ENCODE measurements around the gene FAM184A. TPM values are rescaled to one million over a fixed set of nuclear protein-coding genes. Genes with fewer than 3 reads are reported as not detected.

The FAM184A gene
- total and polyA plus RNA-seq, 2 of the 8 experiments (the other 6 are each of a cell fraction or from before 2014, with no cell fraction given): 6.3 to 11.3 TPM

DNA sequence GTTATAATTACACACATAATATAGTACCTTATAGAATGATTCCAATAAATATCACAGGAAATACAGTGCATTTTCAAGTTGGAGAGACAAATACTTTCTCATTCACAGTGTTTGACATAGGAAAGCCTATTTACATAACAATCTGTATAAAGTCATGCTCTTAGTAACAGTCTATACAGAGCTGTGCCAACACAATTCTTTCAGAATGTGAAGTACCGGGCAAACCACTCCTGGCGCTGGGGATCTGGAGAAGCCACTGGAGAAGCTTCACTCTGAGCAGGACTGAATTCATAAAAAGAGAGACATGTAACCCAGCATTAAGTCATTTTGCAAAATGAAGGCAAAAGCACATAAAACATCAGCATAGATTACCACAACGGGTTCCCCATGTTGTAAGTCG, 118.6 kb downstream of the FAM184A start:
- Histone ChIP-seq H2AK5ac (ENCODE audit: low read depth, low read length) (no peak overlapping the region), H4K8ac (ENCODE audit: extremely low read depth, insufficient read depth, low read length) (no peak overlapping the region), H3K23me2 (ENCODE audit: low read depth, low read length) (no peaks in the 10 kb centered on the region), H3K4me3 (ENCODE audit: extremely low read depth in 1 of 4, insufficient read depth in 2 of 4, low read depth in 3 of 4, low read length in 4 of 4) (no peak overlapping the region), H2BK20ac (ENCODE audit: low read length) (no peak overlapping the region), H3K27me3 (replicated peaks in 1 of 4; ENCODE audit: control insufficient read depth in 3 of 4, extremely low read depth in 1 of 4, insufficient read depth in 3 of 4, low read length in 3 of 4) (no peaks in the 10 kb centered on the region), H4K91ac (replicated peaks; ENCODE audit: insufficient read length, low read length) (no peak overlapping the region), H2BK5ac (ENCODE audit: low read depth, low read length) (no peak overlapping the region), H3K14ac (ENCODE audit: insufficient read length) (no peak overlapping the region), H4K20me1 (replicated peaks in 1 of 2; ENCODE audit: control insufficient read depth in 1 of 2, insufficient read depth in 2 of 2, low read length in 2 of 2) (no peaks in the 10 kb centered on the region), H3K36me3 (ENCODE audit: control insufficient read depth in 2 of 4, insufficient read depth in 4 of 4, low read length in 3 of 4) (no peaks in the 10 kb centered on the region), H3K23ac (ENCODE audit: insufficient read length) (no peak overlapping the region), H3K18ac (ENCODE audit: extremely low read depth, low read length) (no peak overlapping the region), H2BK120ac (replicated peaks; ENCODE audit: low read depth, low read length) (no peak overlapping the region), H2AFZ (ENCODE audit: low read length) (no peak overlapping the region), H4K5ac (ENCODE audit: insufficient read length, low read depth, low read length) (no peak overlapping the region), H3K4me1 (replicated peaks in 1 of 4; ENCODE audit: control insufficient read depth in 3 of 4, insufficient read depth in 4 of 4, low read length in 3 of 4) (peaks cover 0 to 3% (median 0%) of the 10 kb centered on the region in 4 experiments; a peak in 1 of 7 replicates), H3K27ac (ENCODE audit: low read depth, low read length) (no peak overlapping the region), H2BK12ac (ENCODE audit: low read depth, low read length) (no peak overlapping the region), H3K4me2 (ENCODE audit: insufficient read depth in 1 of 2, low read depth in 2 of 2, low read length in 2 of 2) (no peak overlapping the region), H3K79me2 (ENCODE audit: control insufficient read depth in 1 of 2, insufficient read depth in 2 of 2, low read length in 2 of 2) (no peaks in the 10 kb centered on the region), H3K79me1 (ENCODE audit: low read depth, low read length) (no peaks in the 10 kb centered on the region), H3K4ac (replicated peaks; ENCODE audit: insufficient read length, low read depth, low read length) (no peak overlapping the region), H2BK15ac (ENCODE audit: low read length) (no peak overlapping the region), H3K56ac (replicated peaks; ENCODE audit: insufficient read length, low read depth, low read length) (no peak overlapping the region), H3K9ac (replicated peaks in 1 of 4; ENCODE audit: extremely low read depth in 1 of 4, low read depth in 3 of 4, low read length in 3 of 4) (no peak overlapping the region), H3K9me3 (ENCODE audit: insufficient read depth in 2 of 2, low read depth in 1 of 2, low read length in 1 of 2) (no peaks in the 10 kb centered on the region)
- ChIA-PET CTCF (ENCODE audit: partially characterized antibody) (interaction anchor here (1.5 to 1.6 kb wide), 2 partner anchors 150 to 152 kb away, joined by 3 to 6 read pairs; no protein-coding TSS in a partner anchor), POLR2A (ENCODE audit: partially characterized antibody) (no interaction called here)
- FAIRE-seq: no peak
- 94% methylated on average over 4 of the region's 4 CpGs; no CpG with 5 or more reads in 1 of the 2 experiments for WGBS, 2 experiments (ENCODE audit: extremely low coverage in 1 of 2, insufficient coverage in 1 of 2, insufficient read length in 1 of 2, insufficient replicate concordance in 2 of 2, low coverage in 1 of 2, low lambda C conversion rate in 2 of 2, missing lambda C conversion rate in 1 of 2)
- no peak for DNase-seq (ENCODE audit: low read depth in 1 of 2, low spot score in 2 of 2)
- no peak for TF ChIP-seq CBX8 (IDR thresholded peaks at IDR 0.05; ENCODE audit: borderline replicate concordance, low read depth, low read length)
- TF ChIP-seq, protein P1, sequence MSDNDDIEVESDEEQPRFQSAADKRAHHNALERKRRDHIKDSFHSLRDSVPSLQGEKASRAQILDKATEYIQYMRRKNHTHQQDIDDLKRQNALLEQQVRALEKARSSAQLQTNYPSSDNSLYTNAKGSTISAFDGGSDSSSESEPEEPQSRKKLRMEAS (IDR thresholded peaks at IDR 0.05): no peak
- TF ChIP-seq TAF1 (IDR thresholded peaks at IDR 0.05; ENCODE audit: low read depth, low read length): no peak
- TF ChIP-seq BCL11A (IDR thresholded peaks at IDR 0.05; ENCODE audit: low read depth in 2 of 2, low read length in 2 of 2): no peak
- TF ChIP-seq KDM1A (IDR thresholded peaks at IDR 0.05; ENCODE audit: borderline replicate concordance, low read length): no peak
- TF ChIP-seq EGR1 (IDR thresholded peaks at IDR 0.05; ENCODE audit: borderline replicate concordance, low read depth, low read length): no peak
- no peak for TF ChIP-seq MAFK (IDR thresholded peaks at IDR 0.05; ENCODE audit: low read depth, low read length)
- TF ChIP-seq ASH2L (IDR thresholded peaks at IDR 0.05; ENCODE audit: low read length): no peak
- no peak for TF ChIP-seq SIX5 (IDR thresholded peaks at IDR 0.05; ENCODE audit: low read depth, low read length)
- no peak for TF ChIP-seq NANOG (IDR thresholded peaks at IDR 0.05; ENCODE audit: insufficient read depth, low read depth, low read length, poor library complexity, severe bottlenecking)
- no peak for TF ChIP-seq CREB1 (IDR thresholded peaks at IDR 0.05)
- TF ChIP-seq ATF2 (IDR thresholded peaks at IDR 0.05; ENCODE audit: low read length): no peak
- TF ChIP-seq CEBPB (IDR thresholded peaks at IDR 0.05; ENCODE audit: low read depth, low read length): no peak
- TF ChIP-seq POLR2A (IDR thresholded peaks at IDR 0.05; ENCODE audit: control extremely low read depth in 1 of 2, low read depth in 2 of 2, low read length in 2 of 2): no peak
